Aorta (tissue), 5 donors: Measurements from ENCODE around the gene GRAMD1A. TPM values are rescaled to one million over a fixed set of nuclear protein-coding genes. Genes with fewer than 3 reads are reported as not detected.
A peak's percentile ranks its signal among the peaks of the same experiment; 100 is the strongest.

ENCODE experiments used
- ATAC-seq: fragments of 200-7000 bp; cut with Tn5 transposase; one replicate; pipeline ENCODE4 v1.9.1; 2022; ENCODE audit warnings: moderate library complexity; ENCODE audit not compliant: low FRiP score
- DNase-seq, 2 donors: peaks; one replicate each; pipeline ENCODE4 v3.0.0-alpha.2; 2020
- H3K27ac ChIP-seq, 2 donors: one replicate each; pipeline ENCODE4 v1.5.1; 2013; ENCODE audit warnings: low read length in 2 of 2, mild to moderate bottlenecking in 2 of 2, moderate library complexity in 2 of 2, control low read depth in 1 of 2, inconsistent platforms in 1 of 2, low read depth in 1 of 2
- H3K27me3 ChIP-seq, 2 donors: one replicate each; pipeline ENCODE4 v1.6.1; 2013; ENCODE audit warnings: control low read depth in 1 of 2, low read length in 1 of 2, mild to moderate bottlenecking in 1 of 2, moderate library complexity in 1 of 2; ENCODE audit not compliant: insufficient read depth in 2 of 2, control insufficient read depth in 1 of 2
- H3K36me3 ChIP-seq, 2 donors: one replicate each; pipeline ENCODE4 v1.6.1; 2013; ENCODE audit warnings: control low read depth in 1 of 2, low read length in 1 of 2, mild to moderate bottlenecking in 1 of 2; ENCODE audit not compliant: insufficient read depth in 2 of 2, control insufficient read depth in 1 of 2
- H3K4me1 ChIP-seq, 2 donors: one replicate each; pipeline ENCODE4 v1.6.1; 2013; ENCODE audit warnings: low read length in 2 of 2, control low read depth in 1 of 2, mild to moderate bottlenecking in 1 of 2, moderate library complexity in 1 of 2; ENCODE audit not compliant: insufficient read depth in 2 of 2, control insufficient read depth in 1 of 2
- H3K4me3 ChIP-seq, 2 donors: one replicate each; pipeline ENCODE4 v1.5.1; 2013; ENCODE audit warnings: low read length in 2 of 2, control low read depth in 1 of 2, mild to moderate bottlenecking in 1 of 2
- H3K9me3 ChIP-seq: one replicate; pipeline ENCODE4 v1.6.1; 2013; ENCODE audit warnings: mild to moderate bottlenecking, low read length; ENCODE audit not compliant: control insufficient read depth
- WGBS, 2 donors: extraction: QIAGEN DNeasy Blood & Tissue Kit; methylation state at CpG; one replicate each; pipeline ENCODE4 v1.1.7; 2013; 5-methylcytosine and 5-hydroxymethylcytosine counted together
- intact Hi-C, 2 donors: fragments of 100-400 bp; cut with DNase I; formaldehyde crosslinking; loops; one replicate each; pipeline versions ENCODE4 v1.14.2 to v1.15.0; 2022
- long read RNA-seq, 2 donors: library from polyadenylated mRNA; unstranded; transcript quantifications; one replicate each; pipeline ENCODE4 v2.0.0, GENCODE V29; 2020 to 2021
- polyA plus RNA-seq, 2 donors: library from polyadenylated mRNA; stranded (reverse); fragments of 200-250 nt; gene quantifications; one replicate each; pipeline ENCODE4 v1.2.3, GENCODE V29; 2013
- total RNA-seq, 2 donors: library from RNA; stranded (reverse); fragmentation: NEBNext Ultra II Directional; extraction: Animal tissue kit (Norgen Biotek cat#: 25700); gene quantifications; one replicate each; pipeline ENCODE4 v1.2.1, GENCODE V29; 2021
- donor health status: healthy with polysubstance abuse.
- donor health status: Bipolar disorder and iron deficiency.
- donor health status: DM: no; HTN: no; CAD: no.
- donor health status: DM: no; HTN: no; CAD: no.
- donor health status: DM: yes; HTN: yes; CAD: no.

The GRAMD1A gene
- total RNA-seq (10 to 100 TPM; 65.7 to 92.7 TPM), polyA plus RNA-seq (10 to 100 TPM; 13.4 to 59.0 TPM)
- long read RNA-seq, donor 1, partial matches to known transcripts: 92 of 122 reads
- long read RNA-seq, donor 1, other reads (novel, unspliced or antisense): 29 of 122 reads
- long read RNA-seq, donor 2, partial matches to known transcripts: 31 of 67 reads
- long read RNA-seq, donor 2, other reads (novel, unspliced or antisense): 34 of 67 reads

GRCh38 chr19:34999498-35000337, at the start of gene GRAMD1A:
TSS of gene GRAMD1A (plus strand) at chr19:35000323. CDS start at chr19:35000479, 156 bp downstream.
- 1 to 2% methylated on average over 36 to 45 of the region's 45 CpGs for WGBS, 2 donors
- DNase-seq (peak; percentile 93 to 96), ATAC-seq (peak; percentile 95)
- H3K27ac ChIP-seq: peak within 1 kb of the TSS; percentile 83 to 98
- H3K4me1 ChIP-seq: no peaks in the 10 kb centered on the region
- H3K27me3 ChIP-seq: no peaks in the 10 kb centered on the region
- intact Hi-C loops: no loop called here
- H3K4me3 ChIP-seq: peak within 1 kb of the TSS; percentile 91 to 92
- no peaks in the 10 kb centered on the region for H3K9me3 ChIP-seq
- H3K36me3 ChIP-seq: no peaks in the 10 kb centered on the region

- intact Hi-C loops: no loop called here
- Histone ChIP-seq H3K9me3 (peaks cover 16% of the 10 kb centered on the region), H3K4me1 (no peaks in the 10 kb centered on the region), H3K4me3 (no peak overlapping the region), H3K27me3 (no peaks in the 10 kb centered on the region), H3K27ac (no peak overlapping the region), H3K36me3 (peaks cover 3 to 8% of the 10 kb centered on the region in 2 donors)
- ATAC-seq (no peak), DNase-seq (no peak)
Observed at GRCh38 chr19:34953092-34953491, 47.0 kb upstream of the GRAMD1A start.

GRCh38 chr19:34957830-34958751, 42.0 kb upstream of the GRAMD1A start:
- no peak overlapping the region for H3K4me3 ChIP-seq
- peaks cover 0 to 3% of the 10 kb centered on the region in 2 donors for H3K4me1 ChIP-seq
- 93 to 96% methylated on average over 22 of the region's 22 CpGs for WGBS, 2 donors
- H3K27me3 ChIP-seq: no peaks in the 10 kb centered on the region
- ATAC-seq (no peak), DNase-seq (no peak)
- peaks cover 33% of the 10 kb centered on the region for H3K9me3 ChIP-seq
- no peak overlapping the region for H3K27ac ChIP-seq
- H3K36me3 ChIP-seq: peaks cover 6 to 25% of the 10 kb centered on the region in 2 donors
- intact Hi-C loops: no loop called here

GRCh38 chr19:34959021-34959420, 41.1 kb upstream of the GRAMD1A start:
- Histone ChIP-seq H3K27ac (no peak overlapping the region), H3K4me3 (no peak overlapping the region), H3K4me1 (peaks cover 0 to 3% of the 10 kb centered on the region in 2 donors), H3K36me3 (peaks cover 6 to 25% of the 10 kb centered on the region in 2 donors), H3K9me3 (peaks cover 33% of the 10 kb centered on the region), H3K27me3 (no peaks in the 10 kb centered on the region)
- ATAC-seq (no peak), DNase-seq (no peak)
- intact Hi-C loops: no loop called here
- WGBS, 2 donors: 85 to 93% methylated on average over 7 of the region's 7 CpGs

GRCh38 chr19:34960103-34960805, 39.9 kb upstream of the GRAMD1A start:
- H3K9me3 ChIP-seq: peaks cover 33% of the 10 kb centered on the region
- H3K27me3 ChIP-seq: no peaks in the 10 kb centered on the region
- intact Hi-C loops: no loop called here
- ATAC-seq: no peak
- no peak overlapping the region for H3K27ac ChIP-seq
- peaks cover 6 to 25% of the 10 kb centered on the region in 2 donors for H3K36me3 ChIP-seq
- WGBS, 2 donors: 96% methylated on average over 8 of the region's 8 CpGs
- no peak for DNase-seq
- no peak overlapping the region for H3K4me3 ChIP-seq
- H3K4me1 ChIP-seq: peaks cover 0 to 3% of the 10 kb centered on the region in 2 donors

- intact Hi-C loops: no loop called here
- Histone ChIP-seq H3K4me3 (no peak overlapping the region), H3K27me3 (no peaks in the 10 kb centered on the region), H3K9me3 (peaks cover 33% of the 10 kb centered on the region), H3K27ac (no peak overlapping the region), H3K36me3 (peaks cover 6 to 25% of the 10 kb centered on the region in 2 donors), H3K4me1 (peaks cover 0 to 3% of the 10 kb centered on the region in 2 donors)
- no peak for DNase-seq
- WGBS, 2 donors: 92 to 94% methylated on average over 12 of the region's 12 CpGs
- ATAC-seq: no peak
Observed at GRCh38 chr19:34960940-34961679, 39.0 kb upstream of the GRAMD1A start.

GRCh38 chr19:34961775-34962686, 38.1 kb upstream of the GRAMD1A start:
- Histone ChIP-seq H3K4me3 (no peak overlapping the region), H3K4me1 (peaks cover 0 to 3% of the 10 kb centered on the region in 2 donors), H3K27me3 (no peaks in the 10 kb centered on the region), H3K36me3 (peaks cover 6 to 25% of the 10 kb centered on the region in 2 donors), H3K9me3 (peaks cover 32% of the 10 kb centered on the region), H3K27ac (no peak overlapping the region)
- intact Hi-C loops: no loop called here
- DNase-seq: no peak
- 90 to 91% methylated on average over 5 of the region's 5 CpGs for WGBS, 2 donors
- no peak for ATAC-seq
